Measurements from ENCODE around the gene STAG1. TPM values are rescaled to one million over a fixed set of nuclear protein-coding genes. Genes with fewer than 3 reads are reported as not detected.

Gene STAG1
- total RNA-seq, 1 experiment from 2014 or later, result 34.6 TPM

GRCh38 chr3:136305879-136306278, 446.3 kb downstream of the STAG1 start:
- Histone ChIP-seq H2AK5ac (ENCODE audit: insufficient read length, low read length) (no peak overlapping the region), H2BK15ac (ENCODE audit: low read depth, low read length) (no peak overlapping the region), H2BK12ac (ENCODE audit: insufficient read length, low read depth, low read length) (no peak overlapping the region), H2BK120ac (ENCODE audit: low read depth, low read length, poor library complexity, severe bottlenecking) (no peak overlapping the region), H4K20me1 (ENCODE audit: control insufficient read depth, insufficient read depth, insufficient read length) (no peaks in the 10 kb centered on the region), H3K9ac (ENCODE audit: extremely low read depth, insufficient read length, low read length) (no peak overlapping the region), H3K9me3 (ENCODE audit: control insufficient read depth, low read depth, low read length) (no peaks in the 10 kb centered on the region), H3K23me2 (ENCODE audit: insufficient read length, low read depth, low read length, poor library complexity, severe bottlenecking) (no peaks in the 10 kb centered on the region), H4K91ac (ENCODE audit: insufficient read length, low read depth, low read length) (no peak overlapping the region), H2AFZ (ENCODE audit: low read length) (no peak overlapping the region), H2BK5ac (ENCODE audit: insufficient read length, low read length) (no peak overlapping the region), H3K79me2 (ENCODE audit: insufficient read depth, low read length) (no peaks in the 10 kb centered on the region), H3T11ph (ENCODE audit: low read length) (no peak overlapping the region), H3K18ac (ENCODE audit: insufficient read length, low read depth, low read length) (no peak overlapping the region), H3K23ac (ENCODE audit: insufficient read length, low read depth, low read length) (no peak overlapping the region), H4K8ac (replicated peaks; ENCODE audit: insufficient read length, low read depth, low read length) (no peak overlapping the region), H3K4ac (ENCODE audit: low read depth, low read length) (no peak overlapping the region), H3K4me2 (ENCODE audit: insufficient read depth, insufficient read length, low read length) (no peak overlapping the region), H3K4me1 (ENCODE audit: insufficient read depth, low read length) (no peaks in the 10 kb centered on the region), H3K56ac (ENCODE audit: insufficient read length, low read depth, low read length) (no peak overlapping the region), H3K27me3 (ENCODE audit: insufficient read depth, low read length) (no peaks in the 10 kb centered on the region), H3K79me1 (ENCODE audit: insufficient read depth, low read depth, low read length, poor library complexity, severe bottlenecking) (no peaks in the 10 kb centered on the region), H3K27ac (ENCODE audit: insufficient read length, low read depth, low read length) (no peak overlapping the region), H4K5ac (ENCODE audit: insufficient read length, low read depth, low read length) (no peak overlapping the region), H3K14ac (ENCODE audit: insufficient read depth, low read length) (no peak overlapping the region), H2BK20ac (ENCODE audit: low read depth, low read length, poor library complexity, severe bottlenecking) (no peak overlapping the region)
- Mint-ChIP-seq H3K4me1 (no peaks in the 10 kb centered on the region), H3K27ac (peak overlapping the region in 1 of 3 experiments; percentile 74; a peak in 1 of 7 replicates), H3K27me3 (ENCODE audit: low read depth) (no peaks in the 10 kb centered on the region), H3K9me3 (peaks cover 0 to 5% of the 10 kb centered on the region in 2 experiments; a peak in 4 of 5 replicates), H3K36me3 (ENCODE audit: insufficient read depth in 1 of 3, low read depth in 3 of 3) (peaks cover 16 to 40% (median 25%) of the 10 kb centered on the region in 3 experiments), H3K4me3 (no peak overlapping the region)
- TF ChIP-seq CTCF (conservative IDR thresholded peaks at IDR 0.05), result peak; percentile 55
- no peak for DNase-seq
- WGBS (ENCODE audit: extremely low coverage, insufficient read length, low lambda C conversion rate), result no CpG with 5 or more reads among the region's 1 CpG

Data from H9 (cell line).